Measurements from ENCODE around the gene GOLGA8O.
"Not testable (repeated sequence)": the region's sequence is repeated elsewhere in the genome, so short reads cannot be mapped to it uniquely, and the experiment has no call there.

DNA sequence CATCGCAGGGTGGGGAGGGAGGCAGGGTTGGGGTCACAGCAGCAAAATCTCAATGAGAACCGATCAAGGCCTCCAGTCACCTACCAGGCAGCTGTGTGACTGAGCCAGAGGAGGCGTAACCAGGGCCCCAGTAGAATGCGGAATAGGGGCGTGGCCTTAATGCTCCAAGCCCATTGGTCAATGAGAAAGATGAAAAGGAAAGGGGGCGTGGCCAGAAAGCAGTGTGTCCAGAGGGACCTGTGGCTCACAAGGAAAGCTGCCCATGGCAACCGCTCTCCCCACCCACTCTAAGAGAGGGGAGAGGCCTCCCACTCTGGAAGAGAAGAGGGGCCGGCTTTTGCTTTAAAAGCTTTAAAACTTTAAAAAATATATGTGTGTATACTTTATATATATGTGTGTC, 52.2 kb downstream of the GOLGA8O start, which contains the start of gene GOLGA8K:
- TF ChIP-seq POLR2A (IDR thresholded peaks at IDR 0.05), result not testable (repeated sequence)
- TF ChIP-seq, protein P1, sequence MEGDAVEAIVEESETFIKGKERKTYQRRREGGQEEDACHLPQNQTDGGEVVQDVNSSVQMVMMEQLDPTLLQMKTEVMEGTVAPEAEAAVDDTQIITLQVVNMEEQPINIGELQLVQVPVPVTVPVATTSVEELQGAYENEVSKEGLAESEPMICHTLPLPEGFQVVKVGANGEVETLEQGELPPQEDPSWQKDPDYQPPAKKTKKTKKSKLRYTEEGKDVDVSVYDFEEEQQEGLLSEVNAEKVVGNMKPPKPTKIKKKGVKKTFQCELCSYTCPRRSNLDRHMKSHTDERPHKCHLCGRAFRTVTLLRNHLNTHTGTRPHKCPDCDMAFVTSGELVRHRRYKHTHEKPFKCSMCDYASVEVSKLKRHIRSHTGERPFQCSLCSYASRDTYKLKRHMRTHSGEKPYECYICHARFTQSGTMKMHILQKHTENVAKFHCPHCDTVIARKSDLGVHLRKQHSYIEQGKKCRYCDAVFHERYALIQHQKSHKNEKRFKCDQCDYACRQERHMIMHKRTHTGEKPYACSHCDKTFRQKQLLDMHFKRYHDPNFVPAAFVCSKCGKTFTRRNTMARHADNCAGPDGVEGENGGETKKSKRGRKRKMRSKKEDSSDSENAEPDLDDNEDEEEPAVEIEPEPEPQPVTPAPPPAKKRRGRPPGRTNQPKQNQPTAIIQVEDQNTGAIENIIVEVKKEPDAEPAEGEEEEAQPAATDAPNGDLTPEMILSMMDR (IDR thresholded peaks at IDR 0.05 in 8 of 11, conservative IDR thresholded peaks at IDR 0.05 in 3 of 11), result not testable (repeated sequence)
